ENCODE measurements around the gene ZNF503. TPM values are rescaled to one million over a fixed set of nuclear protein-coding genes. Genes with fewer than 3 reads are reported as not detected.

ZNF503 gene, protein sequence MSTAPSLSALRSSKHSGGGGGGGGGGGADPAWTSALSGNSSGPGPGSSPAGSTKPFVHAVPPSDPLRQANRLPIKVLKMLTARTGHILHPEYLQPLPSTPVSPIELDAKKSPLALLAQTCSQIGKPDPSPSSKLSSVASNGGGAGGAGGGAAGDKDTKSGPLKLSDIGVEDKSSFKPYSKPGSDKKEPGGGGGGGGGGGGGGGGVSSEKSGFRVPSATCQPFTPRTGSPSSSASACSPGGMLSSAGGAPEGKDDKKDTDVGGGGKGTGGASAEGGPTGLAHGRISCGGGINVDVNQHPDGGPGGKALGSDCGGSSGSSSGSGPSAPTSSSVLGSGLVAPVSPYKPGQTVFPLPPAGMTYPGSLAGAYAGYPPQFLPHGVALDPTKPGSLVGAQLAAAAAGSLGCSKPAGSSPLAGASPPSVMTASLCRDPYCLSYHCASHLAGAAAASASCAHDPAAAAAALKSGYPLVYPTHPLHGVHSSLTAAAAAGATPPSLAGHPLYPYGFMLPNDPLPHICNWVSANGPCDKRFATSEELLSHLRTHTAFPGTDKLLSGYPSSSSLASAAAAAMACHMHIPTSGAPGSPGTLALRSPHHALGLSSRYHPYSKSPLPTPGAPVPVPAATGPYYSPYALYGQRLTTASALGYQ
- under 1 TPM; 0.07 to 0.13 TPM for total RNA-seq
- not detected for polyA plus RNA-seq

GRCh38 chr10:75401569-75402485 is at the start of gene ZNF503:
TSS of gene ZNF503 (minus strand) at chr10:75401764. CDS start at chr10:75401419, 345 bp downstream.
- Histone ChIP-seq H3K4me1 (ENCODE audit: insufficient read depth, low read length) (peaks cover 14% of the 10 kb centered on the region), H3K27me3 (ENCODE audit: insufficient read depth, low read length, poor library complexity, severe bottlenecking) (peaks cover 24% of the 10 kb centered on the region), H3K4me3 (ENCODE audit: low read length) (peak within 1 kb of the TSS; percentile 43), H3K36me3 (ENCODE audit: insufficient read depth, low read length) (no peaks in the 10 kb centered on the region), H3K9me3 (ENCODE audit: low read length) (no peaks in the 10 kb centered on the region), H3K27ac (ENCODE audit: low read depth, low read length) (no peak within 1 kb of the TSS)
- peak in 1 of 5 donors; percentile 14 for DNase-seq
- CTCF ChIA-PET = no interaction called here
- peaks cover 52 to 62% of the 10 kb centered on the region in 2 donors for H3K27me3 Mint-ChIP-seq
- peaks cover 21 to 36% (median 31%) of the 10 kb centered on the region in 3 donors for H3K4me1 Mint-ChIP-seq
- H3K36me3 Mint-ChIP-seq = no peaks in the 10 kb centered on the region
- peak within 1 kb of the TSS; percentile 73 to 89 (median 80) for H3K4me3 Mint-ChIP-seq
- H3K27ac Mint-ChIP-seq = peak within 1 kb of the TSS in 1 of 8 donors; percentile 50
- peaks cover 0 to 3% (median 0%) of the 10 kb centered on the region in 5 donors for H3K9me3 Mint-ChIP-seq
- POLR2A ChIA-PET = no interaction called here

DNA sequence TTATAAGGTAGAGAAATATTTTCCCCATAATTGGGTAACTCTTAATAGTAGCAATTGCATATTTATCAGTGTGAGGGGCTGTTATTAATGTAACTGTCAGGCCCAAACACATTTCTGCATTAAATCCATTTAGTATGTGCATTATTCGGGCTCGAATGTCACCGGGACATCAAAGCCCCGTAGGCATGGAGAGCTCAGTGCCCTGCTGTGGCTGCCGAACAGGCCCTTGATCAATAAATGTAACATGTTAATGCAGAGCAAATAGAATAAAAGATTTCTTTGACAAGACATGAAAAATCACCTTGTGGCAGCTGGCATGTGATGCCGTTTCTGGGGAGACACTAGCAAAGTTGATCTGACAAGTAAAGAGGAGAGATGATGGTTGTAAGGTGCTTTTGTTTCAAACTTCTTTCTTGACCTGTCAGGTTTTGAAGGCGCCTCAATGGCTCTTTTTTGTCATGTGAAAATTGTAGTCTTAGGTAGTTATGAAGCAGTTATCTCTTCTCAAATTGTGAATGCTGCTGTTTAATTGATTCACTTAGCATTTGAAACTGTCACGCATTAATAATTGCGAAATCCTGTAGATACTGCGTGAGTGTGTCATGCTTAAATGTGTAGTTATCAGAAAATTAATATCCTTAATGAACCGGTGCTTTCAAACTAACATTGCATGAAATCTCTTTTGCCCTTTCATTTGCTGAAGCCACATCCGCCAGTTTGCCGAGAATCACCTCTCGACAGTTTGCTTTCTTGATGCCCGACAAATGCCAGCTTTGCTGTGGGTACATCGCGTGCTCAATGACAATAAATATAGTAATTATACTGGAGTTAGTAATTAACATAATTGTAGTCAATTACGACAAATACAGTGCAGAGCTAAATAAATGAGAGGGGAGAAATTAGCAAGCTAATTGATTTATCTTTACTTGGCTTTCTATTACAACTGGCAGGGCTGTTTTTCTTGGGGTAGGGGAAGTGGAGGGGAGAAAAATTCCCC is 49.4 kb upstream of the ZNF503 start:
- CTCF ChIA-PET = no interaction called here
- Mint-ChIP-seq H3K36me3 (no peaks in the 10 kb centered on the region), H3K4me3 (no peak overlapping the region), H3K27ac (no peak overlapping the region), H3K4me1 (no peaks in the 10 kb centered on the region), H3K27me3 (peaks cover 9 to 52% of the 10 kb centered on the region in 2 donors), H3K9me3 (peaks cover 0 to 12% (median 9%) of the 10 kb centered on the region in 5 donors)
- DNase-seq = no peak
- POLR2A ChIA-PET = no interaction called here
- no peaks in the 10 kb centered on the region for H3K27me3 ChIP-seq (ENCODE audit: insufficient read depth, low read length, poor library complexity, severe bottlenecking)
- no peaks in the 10 kb centered on the region for H3K4me1 ChIP-seq (ENCODE audit: insufficient read depth, low read length)
- H3K27ac ChIP-seq (ENCODE audit: low read depth, low read length) = no peak overlapping the region
- no peaks in the 10 kb centered on the region for H3K36me3 ChIP-seq (ENCODE audit: insufficient read depth, low read length)
- H3K9me3 ChIP-seq (ENCODE audit: low read length) = no peaks in the 10 kb centered on the region
- H3K4me3 ChIP-seq (ENCODE audit: low read length) = no peak overlapping the region

GRCh38 chr10:75450075-75450445 is 48.5 kb upstream of the ZNF503 start:
- Histone ChIP-seq H3K27me3 (ENCODE audit: insufficient read depth, low read length, poor library complexity, severe bottlenecking) (no peaks in the 10 kb centered on the region), H3K4me3 (ENCODE audit: low read length) (no peak overlapping the region), H3K36me3 (ENCODE audit: insufficient read depth, low read length) (no peaks in the 10 kb centered on the region), H3K9me3 (ENCODE audit: low read length) (no peaks in the 10 kb centered on the region), H3K4me1 (ENCODE audit: insufficient read depth, low read length) (no peaks in the 10 kb centered on the region), H3K27ac (ENCODE audit: low read depth, low read length) (no peak overlapping the region)
- ChIA-PET POLR2A (no interaction called here), CTCF (no interaction called here)
- no peaks in the 10 kb centered on the region for H3K36me3 Mint-ChIP-seq
- no peaks in the 10 kb centered on the region for H3K4me1 Mint-ChIP-seq
- H3K27ac Mint-ChIP-seq = no peak overlapping the region
- peaks cover 9 to 52% of the 10 kb centered on the region in 2 donors for H3K27me3 Mint-ChIP-seq
- peaks cover 0 to 15% (median 10%) of the 10 kb centered on the region in 5 donors for H3K9me3 Mint-ChIP-seq
- H3K4me3 Mint-ChIP-seq = no peak overlapping the region
- no peak for DNase-seq

GRCh38 chr10:75449382-75450074 is 48.0 kb upstream of the ZNF503 start:
- Histone ChIP-seq H3K27ac (ENCODE audit: low read depth, low read length) (no peak overlapping the region), H3K4me3 (ENCODE audit: low read length) (no peak overlapping the region), H3K9me3 (ENCODE audit: low read length) (no peaks in the 10 kb centered on the region), H3K27me3 (ENCODE audit: insufficient read depth, low read length, poor library complexity, severe bottlenecking) (no peaks in the 10 kb centered on the region), H3K36me3 (ENCODE audit: insufficient read depth, low read length) (no peaks in the 10 kb centered on the region), H3K4me1 (ENCODE audit: insufficient read depth, low read length) (no peaks in the 10 kb centered on the region)
- POLR2A ChIA-PET = no interaction called here
- CTCF ChIA-PET = no interaction called here
- no peaks in the 10 kb centered on the region for H3K4me1 Mint-ChIP-seq
- H3K36me3 Mint-ChIP-seq = no peaks in the 10 kb centered on the region
- DNase-seq = no peak
- H3K4me3 Mint-ChIP-seq = no peak overlapping the region
- peaks cover 2 to 15% (median 10%) of the 10 kb centered on the region in 5 donors for H3K9me3 Mint-ChIP-seq
- H3K27me3 Mint-ChIP-seq = peaks cover 9 to 47% of the 10 kb centered on the region in 2 donors
- no peak overlapping the region for H3K27ac Mint-ChIP-seq

DNA sequence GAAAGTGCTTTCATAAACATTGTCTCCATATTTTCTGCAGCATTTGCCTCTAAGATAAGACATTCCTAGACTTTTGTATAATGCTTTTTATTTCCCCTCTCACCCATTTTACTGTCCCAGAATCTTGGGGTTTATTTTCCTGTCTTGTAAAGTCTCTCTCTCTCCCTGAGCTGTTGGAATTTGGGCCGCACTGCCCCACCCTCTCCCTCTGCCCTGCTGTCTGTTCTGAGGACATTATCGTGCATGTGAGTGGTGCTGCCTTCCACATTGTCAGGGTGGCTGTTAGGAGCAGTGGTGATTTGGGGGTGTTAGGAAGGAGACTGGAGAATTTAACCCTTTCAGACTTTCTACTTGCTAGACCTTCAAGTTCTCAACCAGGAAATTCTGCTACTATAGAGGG is 46.6 kb upstream of the ZNF503 start:
- H3K4me3 ChIP-seq (ENCODE audit: low read length) = no peak overlapping the region
- peaks cover 9 to 38% of the 10 kb centered on the region in 2 donors for H3K27me3 Mint-ChIP-seq
- no peaks in the 10 kb centered on the region for H3K4me1 Mint-ChIP-seq
- peaks cover 11 to 23% (median 22%) of the 10 kb centered on the region in 5 donors for H3K9me3 Mint-ChIP-seq
- ChIA-PET CTCF (no interaction called here), POLR2A (no interaction called here)
- no peaks in the 10 kb centered on the region for H3K9me3 ChIP-seq (ENCODE audit: low read length)
- no peaks in the 10 kb centered on the region for H3K36me3 Mint-ChIP-seq
- DNase-seq = no peak
- H3K4me3 Mint-ChIP-seq = no peak overlapping the region
- H3K27ac Mint-ChIP-seq = no peak overlapping the region
- no peak overlapping the region for H3K27ac ChIP-seq (ENCODE audit: low read depth, low read length)
- no peaks in the 10 kb centered on the region for H3K36me3 ChIP-seq (ENCODE audit: insufficient read depth, low read length)
- H3K4me1 ChIP-seq (ENCODE audit: insufficient read depth, low read length) = no peaks in the 10 kb centered on the region
- H3K27me3 ChIP-seq (ENCODE audit: insufficient read depth, low read length, poor library complexity, severe bottlenecking) = no peaks in the 10 kb centered on the region

GRCh38 chr10:75446508-75446907 is 44.9 kb upstream of the ZNF503 start:
- no peaks in the 10 kb centered on the region for H3K9me3 ChIP-seq (ENCODE audit: low read length)
- H3K27me3 ChIP-seq (ENCODE audit: insufficient read depth, low read length, poor library complexity, severe bottlenecking) = no peaks in the 10 kb centered on the region
- no peak for DNase-seq
- H3K36me3 Mint-ChIP-seq = no peaks in the 10 kb centered on the region
- peaks cover 11 to 32% (median 26%) of the 10 kb centered on the region in 5 donors for H3K9me3 Mint-ChIP-seq
- H3K4me1 Mint-ChIP-seq = no peaks in the 10 kb centered on the region
- H3K27ac Mint-ChIP-seq = no peak overlapping the region
- H3K4me3 Mint-ChIP-seq = no peak overlapping the region
- no peak overlapping the region for H3K4me3 ChIP-seq (ENCODE audit: low read length)
- no peaks in the 10 kb centered on the region for H3K4me1 ChIP-seq (ENCODE audit: insufficient read depth, low read length)
- peaks cover 10 to 33% of the 10 kb centered on the region in 2 donors for H3K27me3 Mint-ChIP-seq
- no peaks in the 10 kb centered on the region for H3K36me3 ChIP-seq (ENCODE audit: insufficient read depth, low read length)
- CTCF ChIA-PET = no interaction called here
- no peak overlapping the region for H3K27ac ChIP-seq (ENCODE audit: low read depth, low read length)
- POLR2A ChIA-PET = no interaction called here

- H3K4me1 Mint-ChIP-seq = no peaks in the 10 kb centered on the region
- no peaks in the 10 kb centered on the region for H3K27me3 ChIP-seq (ENCODE audit: insufficient read depth, low read length, poor library complexity, severe bottlenecking)
- peaks cover 11 to 32% (median 26%) of the 10 kb centered on the region in 5 donors for H3K9me3 Mint-ChIP-seq
- POLR2A ChIA-PET = no interaction called here
- no peaks in the 10 kb centered on the region for H3K4me1 ChIP-seq (ENCODE audit: insufficient read depth, low read length)
- no peaks in the 10 kb centered on the region for H3K36me3 Mint-ChIP-seq
- H3K27me3 Mint-ChIP-seq = peaks cover 10 to 26% of the 10 kb centered on the region in 2 donors
- no peak overlapping the region for H3K4me3 ChIP-seq (ENCODE audit: low read length)
- H3K36me3 ChIP-seq (ENCODE audit: insufficient read depth, low read length) = no peaks in the 10 kb centered on the region
- H3K9me3 ChIP-seq (ENCODE audit: low read length) = no peaks in the 10 kb centered on the region
- CTCF ChIA-PET = no interaction called here
- no peak overlapping the region for H3K4me3 Mint-ChIP-seq
- no peak for DNase-seq
- H3K27ac ChIP-seq (ENCODE audit: low read depth, low read length) = no peak overlapping the region
- no peak overlapping the region for H3K27ac Mint-ChIP-seq
These were observed 43.3 kb upstream of the ZNF503 start for GRCh38 chr10:75444781-75445386.
